ENCODE data around the gene CATSPER4.

GRCh38 chr1:26177182-26177684 lies 13.2 kb upstream of the CATSPER4 start, which contains the start of gene CNKSR1:
- TF ChIP-seq CTCF (conservative IDR thresholded peaks at IDR 0.05; ENCODE audit: low read length) (no peak), EZH2phosphoT487 (IDR thresholded peaks at IDR 0.05; ENCODE audit: borderline replicate concordance) (no peak)

Measured in Loucy (cell line).